ENCODE results near the gene UBE3C. TPM values are rescaled to one million over a fixed set of nuclear protein-coding genes. Genes with fewer than 3 reads are reported as not detected.

UBE3C gene
- total RNA-seq, 1 experiment from 2014 or later = 81.1 TPM

DNA sequence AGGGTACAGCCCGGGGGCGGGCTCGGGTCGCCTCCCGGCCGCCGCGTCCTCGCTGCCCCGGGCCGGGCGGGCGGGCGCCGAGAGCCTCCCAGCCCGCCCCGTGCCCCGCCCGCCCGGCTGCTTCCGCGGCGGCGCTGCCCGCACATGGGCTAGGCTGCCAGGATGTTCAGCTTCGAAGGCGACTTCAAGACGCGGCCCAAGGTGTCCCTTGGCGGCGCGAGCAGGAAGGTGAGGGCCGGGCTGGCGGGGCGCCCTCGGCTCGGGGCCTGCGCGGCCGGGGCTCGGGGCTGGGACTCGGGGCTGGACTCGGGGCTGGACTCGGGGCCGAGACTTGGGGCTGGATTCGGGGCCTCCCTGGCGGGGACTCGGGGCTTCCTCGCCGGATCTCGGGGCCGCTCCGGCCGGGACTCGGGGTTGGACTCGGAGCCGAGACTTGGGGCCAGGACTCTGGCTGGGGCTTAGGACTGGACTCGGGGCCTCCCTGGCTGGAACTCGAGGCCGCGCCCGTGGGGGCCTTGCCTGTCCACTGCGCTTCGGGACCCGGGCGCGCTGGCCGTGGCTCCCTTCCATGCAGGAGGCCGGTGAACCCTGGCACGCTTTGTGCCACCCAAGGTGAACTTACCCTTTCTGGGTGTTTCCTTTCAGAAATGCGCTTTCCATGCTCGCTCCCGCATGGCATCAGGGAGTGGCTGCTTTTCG, 534 bp downstream of the UBE3C start:
- Mint-ChIP-seq H3K27ac (ENCODE audit: unreplicated experiment) (peak overlapping the region; percentile 63), H3K36me3 (ENCODE audit: insufficient read depth, unreplicated experiment) (peaks cover 48% of the 10 kb centered on the region), H3K4me3 (ENCODE audit: low read depth, unreplicated experiment) (peak overlapping the region; percentile 84), H3K4me1 (ENCODE audit: low read depth, unreplicated experiment) (peaks cover 52% of the 10 kb centered on the region), H3K27me3 (ENCODE audit: unreplicated experiment) (no peaks in the 10 kb centered on the region), H3K9me3 (ENCODE audit: low read depth, unreplicated experiment) (no peaks in the 10 kb centered on the region)
- CTCF ChIA-PET = no interaction called here
- no TSS peak for BruUV-seq (replicated peaks)
- DNase-seq = peak; percentile 33
- intact Hi-C loops (cut with micrococcal nuclease; ENCODE audit: unreplicated experiment) = loop anchor here (5.0 kb wide), 1 partner anchor 112 kb away; no protein-coding TSS in a partner anchor
- TF ChIP-seq, protein P1, sequence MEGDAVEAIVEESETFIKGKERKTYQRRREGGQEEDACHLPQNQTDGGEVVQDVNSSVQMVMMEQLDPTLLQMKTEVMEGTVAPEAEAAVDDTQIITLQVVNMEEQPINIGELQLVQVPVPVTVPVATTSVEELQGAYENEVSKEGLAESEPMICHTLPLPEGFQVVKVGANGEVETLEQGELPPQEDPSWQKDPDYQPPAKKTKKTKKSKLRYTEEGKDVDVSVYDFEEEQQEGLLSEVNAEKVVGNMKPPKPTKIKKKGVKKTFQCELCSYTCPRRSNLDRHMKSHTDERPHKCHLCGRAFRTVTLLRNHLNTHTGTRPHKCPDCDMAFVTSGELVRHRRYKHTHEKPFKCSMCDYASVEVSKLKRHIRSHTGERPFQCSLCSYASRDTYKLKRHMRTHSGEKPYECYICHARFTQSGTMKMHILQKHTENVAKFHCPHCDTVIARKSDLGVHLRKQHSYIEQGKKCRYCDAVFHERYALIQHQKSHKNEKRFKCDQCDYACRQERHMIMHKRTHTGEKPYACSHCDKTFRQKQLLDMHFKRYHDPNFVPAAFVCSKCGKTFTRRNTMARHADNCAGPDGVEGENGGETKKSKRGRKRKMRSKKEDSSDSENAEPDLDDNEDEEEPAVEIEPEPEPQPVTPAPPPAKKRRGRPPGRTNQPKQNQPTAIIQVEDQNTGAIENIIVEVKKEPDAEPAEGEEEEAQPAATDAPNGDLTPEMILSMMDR (IDR thresholded peaks at IDR 0.05; ENCODE audit: unreplicated experiment) = no peak

DNA sequence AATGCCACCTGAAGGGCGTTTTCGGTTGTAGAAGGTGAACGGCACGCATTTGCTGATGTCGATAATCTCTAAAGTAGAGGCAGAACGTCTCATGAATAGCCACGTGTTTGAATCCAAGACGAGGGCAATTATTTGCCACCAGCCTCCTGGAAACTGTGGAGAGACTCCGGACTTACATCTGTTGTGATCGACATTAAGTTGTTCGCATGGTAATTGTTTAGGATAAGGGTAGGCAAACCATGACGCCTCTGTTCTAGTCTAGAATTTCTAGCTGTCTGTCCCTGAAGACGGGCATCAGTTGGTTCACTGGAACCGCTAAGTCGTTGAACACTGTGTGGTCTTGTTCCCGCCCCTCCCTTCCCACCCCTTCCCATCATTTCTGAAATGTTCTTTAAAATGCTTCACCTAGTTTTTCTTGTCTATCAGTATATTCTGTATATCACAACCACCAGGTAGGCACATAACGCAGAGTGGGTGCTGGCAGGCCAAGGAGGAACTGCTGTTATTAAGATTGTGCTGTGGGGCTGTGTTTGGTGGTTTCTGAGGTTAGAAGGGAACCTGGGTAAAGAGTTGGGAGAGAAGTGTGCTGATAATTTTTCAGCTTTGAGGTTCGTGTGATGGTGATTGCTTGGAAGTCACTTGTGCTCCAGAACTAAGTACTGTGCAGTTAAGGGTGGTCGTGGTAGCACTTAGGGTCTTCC, 1.2 kb downstream of the UBE3C start:
- H3K4me1 Mint-ChIP-seq (ENCODE audit: low read depth, unreplicated experiment) = peaks cover 56% of the 10 kb centered on the region
- H3K36me3 Mint-ChIP-seq (ENCODE audit: insufficient read depth, unreplicated experiment) = peaks cover 50% of the 10 kb centered on the region
- CTCF ChIA-PET = no interaction called here
- no peaks in the 10 kb centered on the region for H3K27me3 Mint-ChIP-seq (ENCODE audit: unreplicated experiment)
- intact Hi-C loops (cut with micrococcal nuclease; ENCODE audit: unreplicated experiment) = loop anchor here (5.0 kb wide), 2 partner anchors 113 to 133 kb away; no protein-coding TSS in a partner anchor
- no peak for DNase-seq
- H3K27ac Mint-ChIP-seq (ENCODE audit: unreplicated experiment) = peak overlapping the region; percentile 63
- peak overlapping the region; percentile 84 for H3K4me3 Mint-ChIP-seq (ENCODE audit: low read depth, unreplicated experiment)
- TF ChIP-seq, protein P1 (IDR thresholded peaks at IDR 0.05; ENCODE audit: unreplicated experiment) = no peak
- no peaks in the 10 kb centered on the region for H3K9me3 Mint-ChIP-seq (ENCODE audit: low read depth, unreplicated experiment)
- no TSS peak for BruUV-seq (replicated peaks)

DNA sequence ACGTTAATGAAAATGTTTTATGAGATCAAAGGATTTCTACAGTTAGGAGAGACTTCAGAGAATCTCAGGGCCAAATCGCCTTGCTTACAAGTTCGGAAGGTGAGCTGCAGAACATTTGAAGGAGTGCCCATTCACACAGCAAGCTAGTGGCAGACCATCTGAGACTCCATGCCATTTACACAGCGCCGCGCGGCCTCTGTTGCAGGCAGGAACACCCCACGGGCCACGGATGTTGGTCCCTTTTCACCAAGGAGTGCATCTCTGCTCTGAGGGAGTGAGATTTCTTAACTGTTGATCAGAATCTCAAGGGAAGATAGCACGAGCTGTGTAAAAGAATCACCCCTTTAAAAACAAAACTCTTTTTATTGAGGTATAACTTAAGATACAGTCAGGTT, 1.8 kb downstream of the UBE3C start:
- TF ChIP-seq, protein P1 (IDR thresholded peaks at IDR 0.05; ENCODE audit: unreplicated experiment) = no peak
- Mint-ChIP-seq H3K9me3 (ENCODE audit: low read depth, unreplicated experiment) (no peaks in the 10 kb centered on the region), H3K4me1 (ENCODE audit: low read depth, unreplicated experiment) (peaks cover 56% of the 10 kb centered on the region), H3K4me3 (ENCODE audit: low read depth, unreplicated experiment) (peak overlapping the region; percentile 84), H3K36me3 (ENCODE audit: insufficient read depth, unreplicated experiment) (peaks cover 50% of the 10 kb centered on the region), H3K27me3 (ENCODE audit: unreplicated experiment) (no peaks in the 10 kb centered on the region), H3K27ac (ENCODE audit: unreplicated experiment) (peak overlapping the region; percentile 63)
- CTCF ChIA-PET = no interaction called here
- intact Hi-C loops (cut with micrococcal nuclease; ENCODE audit: unreplicated experiment) = loop anchor here (5.0 kb wide), 1 partner anchor 133 kb away; no protein-coding TSS in a partner anchor
- TSS peak; percentile 39 for BruUV-seq (replicated peaks)
- DNase-seq = no peak

DNA sequence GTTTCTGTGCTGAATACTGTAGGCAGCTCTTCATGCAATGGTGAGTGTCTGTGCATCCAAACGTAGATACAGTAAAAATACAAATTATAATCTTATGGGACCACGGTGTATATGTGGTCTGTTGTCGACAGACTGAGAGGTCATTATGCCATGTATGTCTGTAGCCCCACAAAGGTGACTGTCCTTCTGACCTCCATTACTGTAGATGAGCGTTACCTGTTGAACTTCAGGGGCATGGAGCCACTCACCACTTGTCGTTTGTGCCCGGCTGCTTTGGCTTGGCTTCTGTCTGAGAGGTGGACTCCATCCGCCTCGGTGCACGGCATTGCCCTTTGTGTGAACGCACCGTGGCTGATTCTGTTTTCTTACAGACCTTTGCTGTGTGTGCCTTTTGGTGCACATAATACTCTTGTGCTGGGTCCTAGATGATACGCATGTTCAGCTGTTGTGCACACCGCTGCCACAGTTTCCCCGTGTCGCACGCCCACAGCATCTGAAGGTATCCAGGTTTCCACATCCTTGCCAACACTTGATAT, 2.9 kb downstream of the UBE3C start:
- Mint-ChIP-seq H3K27me3 (ENCODE audit: unreplicated experiment) (no peaks in the 10 kb centered on the region), H3K27ac (ENCODE audit: unreplicated experiment) (no peak overlapping the region), H3K4me3 (ENCODE audit: low read depth, unreplicated experiment) (no peak overlapping the region), H3K36me3 (ENCODE audit: insufficient read depth, unreplicated experiment) (peaks cover 50% of the 10 kb centered on the region), H3K4me1 (ENCODE audit: low read depth, unreplicated experiment) (peaks cover 51% of the 10 kb centered on the region), H3K9me3 (ENCODE audit: low read depth, unreplicated experiment) (no peaks in the 10 kb centered on the region)
- TF ChIP-seq, protein P1 (IDR thresholded peaks at IDR 0.05; ENCODE audit: unreplicated experiment) = no peak
- CTCF ChIA-PET = interaction anchor here (0.6 kb wide), 1 partner anchor 10 kb away, joined by 4 read pairs; no protein-coding TSS in a partner anchor
- DNase-seq = no peak
- no TSS peak for BruUV-seq (replicated peaks)
- intact Hi-C loops (cut with micrococcal nuclease; ENCODE audit: unreplicated experiment) = loop anchor here (5.0 kb wide), 1 partner anchor 134 kb away; no protein-coding TSS in a partner anchor
